ENCODE measurements around the gene CHRDL1.

Gene CHRDL1

DNA sequence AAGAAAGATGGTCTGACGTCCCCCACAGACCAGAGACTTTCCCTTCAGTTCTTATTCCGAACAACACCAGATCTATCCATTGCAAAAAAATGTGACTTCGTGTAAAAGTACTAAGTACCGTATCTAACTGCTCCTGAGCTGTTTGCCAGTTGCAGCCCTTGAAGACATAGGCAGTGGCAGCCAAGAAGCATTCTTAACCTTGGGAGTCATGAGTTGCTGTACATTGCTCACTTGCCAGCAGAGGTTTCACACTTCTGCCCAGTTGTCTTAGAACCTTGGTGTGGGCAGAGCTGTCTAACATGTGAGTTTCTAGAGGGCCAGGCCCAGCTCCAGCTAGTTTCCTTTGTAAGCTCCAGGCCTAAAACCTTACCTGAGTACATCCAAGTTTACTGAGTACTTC lies 10.5 kb upstream of the CHRDL1 start:
- no peaks in the 10 kb centered on the region for H3K36me3 ChIP-seq (ENCODE audit: control insufficient read depth, insufficient read depth, low read length)
- no peak overlapping the region for H3K4me3 ChIP-seq (replicated peaks; ENCODE audit: low read depth, low read length)
- TF ChIP-seq, protein P1, sequence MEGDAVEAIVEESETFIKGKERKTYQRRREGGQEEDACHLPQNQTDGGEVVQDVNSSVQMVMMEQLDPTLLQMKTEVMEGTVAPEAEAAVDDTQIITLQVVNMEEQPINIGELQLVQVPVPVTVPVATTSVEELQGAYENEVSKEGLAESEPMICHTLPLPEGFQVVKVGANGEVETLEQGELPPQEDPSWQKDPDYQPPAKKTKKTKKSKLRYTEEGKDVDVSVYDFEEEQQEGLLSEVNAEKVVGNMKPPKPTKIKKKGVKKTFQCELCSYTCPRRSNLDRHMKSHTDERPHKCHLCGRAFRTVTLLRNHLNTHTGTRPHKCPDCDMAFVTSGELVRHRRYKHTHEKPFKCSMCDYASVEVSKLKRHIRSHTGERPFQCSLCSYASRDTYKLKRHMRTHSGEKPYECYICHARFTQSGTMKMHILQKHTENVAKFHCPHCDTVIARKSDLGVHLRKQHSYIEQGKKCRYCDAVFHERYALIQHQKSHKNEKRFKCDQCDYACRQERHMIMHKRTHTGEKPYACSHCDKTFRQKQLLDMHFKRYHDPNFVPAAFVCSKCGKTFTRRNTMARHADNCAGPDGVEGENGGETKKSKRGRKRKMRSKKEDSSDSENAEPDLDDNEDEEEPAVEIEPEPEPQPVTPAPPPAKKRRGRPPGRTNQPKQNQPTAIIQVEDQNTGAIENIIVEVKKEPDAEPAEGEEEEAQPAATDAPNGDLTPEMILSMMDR (IDR thresholded peaks at IDR 0.05; ENCODE audit: insufficient read depth, low read length, poor library complexity, severe bottlenecking): no peak
- DNase-seq (ENCODE audit: extremely low read depth, insufficient read length): no peak
- no peaks in the 10 kb centered on the region; the same call in 1 of the 2 replicates for H3K27me3 ChIP-seq (replicated peaks; ENCODE audit: control insufficient read depth, insufficient read depth, low read length)

DNA sequence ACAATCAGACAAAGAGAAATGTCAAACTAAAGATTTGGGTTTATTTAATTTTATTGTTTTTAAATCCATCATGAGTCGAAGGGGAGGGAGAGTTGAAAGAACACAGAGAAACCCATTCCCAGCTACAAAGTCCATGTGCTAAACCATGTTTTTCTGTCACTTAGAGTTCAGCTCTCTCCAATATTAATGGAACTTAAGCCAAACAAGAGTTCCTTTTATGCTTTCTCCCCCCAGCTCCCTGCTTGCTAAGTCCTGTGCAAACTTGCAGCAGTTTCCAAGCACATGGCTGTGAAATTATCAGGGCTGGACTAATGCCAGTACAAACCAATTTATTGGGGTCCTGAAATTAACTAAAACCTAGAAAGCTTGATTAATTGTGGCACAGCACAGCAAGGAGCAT lies 9.7 kb upstream of the CHRDL1 start:
- Histone ChIP-seq H3K36me3 (ENCODE audit: control insufficient read depth, insufficient read depth, low read length) (no peaks in the 10 kb centered on the region), H3K4me3 (replicated peaks; ENCODE audit: low read depth, low read length) (no peak overlapping the region), H3K27me3 (replicated peaks; ENCODE audit: control insufficient read depth, insufficient read depth, low read length) (no peaks in the 10 kb centered on the region; the same call in 1 of the 2 replicates)
- TF ChIP-seq, protein P1 (IDR thresholded peaks at IDR 0.05; ENCODE audit: insufficient read depth, low read length, poor library complexity, severe bottlenecking): no peak
- no peak for DNase-seq (ENCODE audit: extremely low read depth, insufficient read length)

DNA sequence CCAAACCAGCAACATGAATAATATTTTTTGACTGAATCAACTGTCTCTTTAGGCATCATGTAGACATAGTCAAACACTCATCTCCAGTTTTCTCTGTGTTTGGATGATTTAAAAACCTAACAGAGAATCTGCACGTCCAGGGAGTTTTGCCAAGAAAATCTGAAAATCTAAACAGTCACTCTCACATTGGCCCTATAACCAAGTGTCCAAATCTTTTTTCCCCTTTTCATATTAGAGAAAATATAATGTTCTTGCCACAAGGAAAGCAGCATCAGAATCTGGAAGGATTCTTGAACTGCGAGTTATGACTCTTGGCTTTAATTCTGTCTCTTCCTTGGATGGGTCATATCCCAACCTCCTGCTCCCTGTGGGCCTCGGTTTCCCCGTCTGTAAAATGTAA lies 8.8 kb upstream of the CHRDL1 start:
- DNase-seq (ENCODE audit: extremely low read depth, insufficient read length): no peak
- no peaks in the 10 kb centered on the region; the same call in 1 of the 2 replicates for H3K27me3 ChIP-seq (replicated peaks; ENCODE audit: control insufficient read depth, insufficient read depth, low read length)
- TF ChIP-seq, protein P1 (IDR thresholded peaks at IDR 0.05; ENCODE audit: insufficient read depth, low read length, poor library complexity, severe bottlenecking): no peak
- no peaks in the 10 kb centered on the region for H3K36me3 ChIP-seq (ENCODE audit: control insufficient read depth, insufficient read depth, low read length)
- no peak overlapping the region for H3K4me3 ChIP-seq (replicated peaks; ENCODE audit: low read depth, low read length)

DNA sequence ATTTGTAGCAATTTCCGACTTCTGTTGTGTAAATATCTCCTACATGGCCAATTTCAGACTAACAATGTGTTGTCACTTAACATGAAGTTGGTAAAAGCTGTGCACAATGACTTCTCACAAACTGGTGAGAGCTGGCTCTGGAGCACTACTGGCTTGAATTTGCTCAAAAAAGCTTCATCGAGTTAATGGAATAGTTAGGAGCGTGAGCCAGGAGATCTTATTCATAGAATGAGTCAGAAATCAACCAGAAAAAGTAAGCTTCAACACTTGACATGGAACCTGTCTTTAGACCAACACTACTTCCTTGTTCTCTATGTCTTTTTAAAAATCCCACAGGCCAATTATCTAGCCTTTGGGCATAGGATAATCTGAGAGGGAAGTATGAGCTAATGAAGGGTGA lies 7.9 kb upstream of the CHRDL1 start:
- H3K36me3 ChIP-seq (ENCODE audit: control insufficient read depth, insufficient read depth, low read length): no peaks in the 10 kb centered on the region
- no peak for DNase-seq (ENCODE audit: extremely low read depth, insufficient read length)
- no peak overlapping the region for H3K4me3 ChIP-seq (replicated peaks; ENCODE audit: low read depth, low read length)
- H3K27me3 ChIP-seq (replicated peaks; ENCODE audit: control insufficient read depth, insufficient read depth, low read length): no peaks in the 10 kb centered on the region; the same call in 1 of the 2 replicates
- TF ChIP-seq, protein P1 (IDR thresholded peaks at IDR 0.05; ENCODE audit: insufficient read depth, low read length, poor library complexity, severe bottlenecking): no peak

DNA sequence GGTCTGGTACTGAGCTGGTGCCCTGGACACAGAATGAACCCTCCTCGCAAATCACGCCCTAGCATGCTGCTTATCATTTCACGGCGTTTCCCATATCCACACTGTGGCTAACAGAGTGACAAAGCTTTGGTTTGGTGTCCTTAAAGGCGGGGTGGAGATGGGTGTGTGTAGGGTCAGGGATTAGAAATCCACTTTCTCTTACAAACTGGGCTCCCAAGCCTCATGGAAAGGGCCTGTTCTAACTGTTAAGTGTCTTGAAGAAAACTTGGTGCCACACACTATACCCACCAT lies 735 bp upstream of the CHRDL1 start:
- no peak for DNase-seq (ENCODE audit: extremely low read depth, insufficient read length)
- H3K27me3 ChIP-seq (replicated peaks; ENCODE audit: control insufficient read depth, insufficient read depth, low read length): no peaks in the 10 kb centered on the region; the same call in 1 of the 2 replicates
- no peak overlapping the region for H3K4me3 ChIP-seq (replicated peaks; ENCODE audit: low read depth, low read length)
- TF ChIP-seq, protein P1 (IDR thresholded peaks at IDR 0.05; ENCODE audit: insufficient read depth, low read length, poor library complexity, severe bottlenecking): no peak
- H3K36me3 ChIP-seq (ENCODE audit: control insufficient read depth, insufficient read depth, low read length): no peaks in the 10 kb centered on the region

DNA sequence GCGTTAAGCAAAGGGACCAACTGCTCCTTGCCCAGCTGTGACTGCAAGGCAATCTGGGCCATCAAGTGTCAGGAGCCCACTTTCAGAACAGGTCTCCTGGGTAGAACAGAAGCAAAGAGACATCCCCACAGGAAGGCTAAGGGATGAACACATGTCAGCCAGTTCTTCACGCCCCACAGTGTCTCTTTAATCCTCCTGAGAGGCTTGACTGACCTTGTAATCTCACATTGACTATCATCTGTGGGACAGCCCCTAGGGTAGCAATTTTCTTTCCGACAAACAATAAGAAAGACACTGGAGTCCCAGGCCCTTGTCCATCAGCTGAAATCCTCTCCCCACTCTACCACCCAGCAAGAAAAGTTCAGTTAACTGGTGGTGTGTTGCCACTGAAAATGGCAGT lies 1.0 kb downstream of the CHRDL1 start:
- no peaks in the 10 kb centered on the region for H3K36me3 ChIP-seq (ENCODE audit: control insufficient read depth, insufficient read depth, low read length)
- H3K27me3 ChIP-seq (replicated peaks; ENCODE audit: control insufficient read depth, insufficient read depth, low read length): no peaks in the 10 kb centered on the region; the same call in 1 of the 2 replicates
- DNase-seq (ENCODE audit: extremely low read depth, insufficient read length): no peak
- no peak overlapping the region for H3K4me3 ChIP-seq (replicated peaks; ENCODE audit: low read depth, low read length)
- TF ChIP-seq, protein P1 (IDR thresholded peaks at IDR 0.05; ENCODE audit: insufficient read depth, low read length, poor library complexity, severe bottlenecking): no peak

All from GM06990 (cell line).